NCI-H1092 treated with DMSO at 0.1 percent for 48 hours (cell line): ENCODE measurements around the gene DPP9.

Experiments
- DNase-seq: peaks from one replicate; lab custom pipeline; 2025; lab: John Stamatoyannopoulos, UW

Gene DPP9

GRCh38 chr19:4709440-4710280 lies 14.0 kb downstream of the DPP9 start:
- no peak for DNase-seq

GRCh38 chr19:4707956-4708650 lies 15.5 kb downstream of the DPP9 start:
- DNase-seq = no peak

DNA sequence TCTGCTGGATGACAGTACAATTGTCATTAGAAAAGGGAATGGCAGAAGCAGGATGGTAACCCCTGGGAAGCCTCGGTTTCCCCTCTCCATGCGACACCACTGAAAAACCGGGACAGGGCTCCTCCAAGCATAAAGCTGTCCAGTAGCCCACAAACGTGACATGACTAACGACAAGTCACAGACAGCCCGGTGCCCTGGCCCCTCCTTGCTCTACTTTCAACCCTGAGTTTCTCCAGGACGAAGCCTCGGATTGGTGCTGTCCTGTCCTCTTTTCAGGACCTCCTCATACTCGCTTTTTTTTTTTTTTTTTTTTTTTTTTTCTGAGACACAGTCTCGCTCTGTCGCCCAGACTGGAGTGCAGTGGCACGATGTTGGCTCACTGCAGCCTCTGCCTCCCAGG lies 16.3 kb downstream of the DPP9 start:
- no peak for DNase-seq

DNA sequence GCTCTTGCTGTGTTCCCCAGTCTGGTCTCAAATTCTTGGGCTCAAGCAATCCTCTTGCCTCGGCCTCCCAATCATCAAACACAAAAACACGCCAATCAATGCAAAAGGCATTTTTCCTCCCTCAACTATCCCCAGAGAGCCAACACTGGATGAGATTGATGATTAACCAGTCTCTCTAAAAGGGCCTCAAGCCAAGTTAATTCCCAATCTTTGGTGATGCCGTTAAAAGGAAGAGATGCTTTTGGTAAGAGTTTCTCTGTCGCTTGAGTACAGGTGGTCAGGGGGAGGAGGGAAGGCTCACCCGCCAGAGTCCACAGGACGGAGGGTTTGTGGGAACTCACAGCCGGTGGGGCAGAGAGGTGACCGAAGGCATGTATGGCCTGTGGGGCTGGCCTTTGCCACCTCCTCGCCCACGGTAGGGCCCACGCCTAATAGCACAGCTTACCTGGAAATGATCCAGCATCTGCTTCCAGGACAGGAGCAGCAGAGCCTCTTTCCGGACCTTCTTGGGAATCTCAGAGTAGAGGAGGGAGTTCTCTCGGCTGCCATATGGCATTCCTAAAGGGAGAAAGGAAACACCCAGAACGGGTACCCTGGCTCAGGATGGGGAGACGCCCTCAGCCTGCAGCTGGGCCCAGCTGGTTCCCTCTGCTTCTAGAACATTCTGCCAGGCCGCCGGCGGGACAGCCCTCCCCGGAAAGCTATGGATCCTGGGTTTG lies 18.1 kb downstream of the DPP9 start:
- no peak for DNase-seq

GRCh38 chr19:4704317-4704673 lies 19.3 kb downstream of the DPP9 start:
- DNase-seq = no peak

DNA sequence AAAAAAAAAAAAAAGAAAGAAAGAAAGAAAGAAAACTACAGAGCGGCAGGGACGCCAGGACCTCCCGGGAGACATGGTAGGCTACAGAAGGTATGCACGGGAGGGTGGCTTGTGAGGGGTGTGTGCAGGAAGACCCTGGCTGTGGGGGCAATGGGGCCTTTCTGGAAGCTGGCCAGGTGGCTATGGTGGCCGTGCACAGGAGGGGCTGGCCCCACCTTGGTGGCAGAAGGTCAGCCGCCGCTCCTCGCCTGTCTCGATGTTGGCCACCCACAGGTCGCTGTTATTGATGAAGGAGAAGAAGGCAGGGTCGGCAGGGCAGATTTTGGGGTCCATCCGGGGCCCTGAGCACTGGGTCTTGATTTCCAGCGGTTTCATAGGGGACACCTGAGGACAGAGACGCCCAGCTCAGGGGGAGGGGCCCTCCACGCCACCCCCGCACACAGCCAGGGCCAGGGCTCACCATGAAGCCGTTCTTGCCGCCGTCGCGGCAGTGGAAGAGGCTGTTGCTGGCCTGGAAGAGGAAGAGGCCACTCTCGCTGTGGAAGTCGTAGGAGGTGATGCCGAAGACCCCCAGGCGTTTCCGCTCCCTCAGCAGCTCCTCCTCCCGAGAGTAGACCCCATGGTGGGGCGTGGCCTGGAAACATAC lies 19.8 kb downstream of the DPP9 start:
- DNase-seq = no peak

DNA sequence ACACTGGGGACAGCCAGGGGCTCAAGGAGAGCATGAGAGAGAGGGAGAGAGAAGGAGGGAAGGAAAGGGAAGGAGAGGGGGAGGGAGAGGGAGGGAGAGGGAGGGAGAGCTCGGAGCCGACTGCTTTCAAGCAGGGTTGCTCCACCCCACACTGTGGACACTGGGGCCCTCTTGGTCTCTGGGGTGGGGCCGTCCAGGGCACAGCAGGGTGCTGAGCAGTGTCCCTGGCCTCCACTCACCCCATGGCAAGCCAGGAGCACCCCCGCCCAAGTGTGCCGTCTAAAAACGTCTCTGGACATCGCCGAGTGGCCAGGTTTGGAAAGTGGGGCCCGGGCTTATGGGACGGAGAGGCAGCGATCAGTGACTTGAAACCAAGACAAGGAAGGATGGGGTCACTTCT lies 20.9 kb downstream of the DPP9 start:
- no peak for DNase-seq

DNA sequence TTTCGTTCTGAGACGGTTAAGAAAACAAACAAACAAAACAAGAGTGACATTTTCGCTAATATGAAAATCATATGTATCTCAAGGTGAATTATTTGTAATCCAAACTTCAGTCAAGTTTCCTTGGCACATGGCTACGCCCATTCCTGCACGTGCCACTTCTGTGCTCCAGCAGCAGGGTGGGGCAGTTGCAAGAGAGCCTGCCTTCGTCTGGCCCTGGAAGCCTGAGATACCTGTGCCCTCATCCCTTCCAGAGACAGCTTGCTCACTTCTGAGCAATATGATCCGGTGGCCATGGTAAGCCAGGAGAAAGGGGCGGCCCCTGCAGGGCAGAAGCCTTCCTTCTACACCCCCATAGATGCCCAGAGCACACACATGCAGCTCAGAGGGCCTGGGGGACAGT lies 22.1 kb downstream of the DPP9 start:
- no peak for DNase-seq

DNA sequence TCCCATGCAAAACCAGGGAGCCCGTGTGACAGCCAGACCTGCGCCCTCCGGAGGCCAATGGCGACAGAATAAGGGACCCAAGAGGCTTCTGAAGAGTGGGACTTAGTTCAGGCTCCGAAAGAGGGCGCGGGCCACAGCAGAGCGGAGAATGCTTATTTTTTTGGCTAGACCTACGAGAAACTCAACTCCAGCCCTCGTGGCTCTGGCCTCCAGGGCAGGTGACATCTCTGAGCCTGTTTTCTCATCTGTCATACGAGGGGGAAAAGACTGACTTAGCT lies 23.0 kb downstream of the DPP9 start:
- no peak for DNase-seq

DNA sequence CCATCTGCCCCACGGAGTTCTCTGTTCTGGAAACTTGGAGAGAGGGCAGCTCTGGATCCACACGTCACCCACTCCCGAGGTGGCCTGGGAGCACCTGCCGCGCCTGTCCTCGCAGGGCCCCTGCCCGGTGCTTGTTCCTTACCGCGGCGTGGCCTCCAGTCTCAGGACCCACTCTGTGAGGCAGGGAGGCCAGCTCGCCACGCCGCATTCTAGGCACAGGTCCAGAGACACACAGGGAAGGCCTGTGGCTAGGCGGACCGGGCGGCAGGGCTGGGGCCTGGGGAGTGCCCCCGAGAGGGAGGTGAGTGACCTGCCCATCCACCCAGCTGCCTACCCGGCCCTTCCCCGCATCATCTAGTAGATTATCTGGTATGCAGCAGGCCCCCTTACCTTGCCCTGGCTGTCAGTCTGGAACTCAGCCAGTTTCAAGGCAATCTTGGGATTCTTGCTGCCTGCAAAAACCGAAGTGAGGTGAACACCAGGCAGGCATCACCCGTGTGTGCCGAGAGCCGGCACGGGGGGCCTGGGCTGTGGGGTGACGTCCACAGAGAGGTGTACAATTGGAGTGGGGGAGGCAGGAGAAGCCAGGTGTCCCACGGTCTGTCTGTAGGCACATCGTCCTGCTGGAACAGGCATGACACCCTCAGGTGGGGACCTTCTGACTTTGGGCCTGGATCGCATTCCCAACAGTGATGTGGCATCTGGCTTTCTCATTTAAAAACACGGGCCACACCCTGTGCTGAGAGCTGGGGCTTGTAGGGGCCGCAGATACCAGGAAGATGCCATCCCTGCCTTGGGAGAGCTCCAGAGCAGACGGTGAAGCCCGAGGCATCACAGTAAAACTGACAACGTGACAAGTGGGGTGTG lies 23.6 kb downstream of the DPP9 start:
- no peak for DNase-seq

DNA sequence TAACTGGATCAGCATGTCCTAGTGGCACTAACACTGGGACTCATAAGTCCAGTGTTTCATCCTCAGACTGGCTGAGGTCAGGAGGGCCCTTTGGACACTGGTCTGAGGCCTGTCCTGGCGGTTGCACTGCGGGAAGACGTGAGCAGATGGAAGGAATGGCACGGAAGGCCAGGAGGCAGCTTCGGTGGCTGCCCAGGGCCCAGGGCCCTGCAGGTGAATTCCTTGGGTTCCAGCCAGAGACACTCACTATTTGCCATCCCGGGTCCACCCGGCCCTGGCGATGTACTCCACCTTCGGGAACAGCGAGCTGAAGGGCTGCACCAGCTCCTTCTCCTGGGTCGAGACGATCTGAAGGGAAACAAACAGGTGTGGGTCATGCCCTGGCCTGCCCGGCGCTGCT lies 26.3 kb downstream of the DPP9 start:
- DNase-seq = no peak

GRCh38 chr19:4695224-4695731 lies 28.4 kb downstream of the DPP9 start:
- no peak for DNase-seq

- no peak for DNase-seq
Observed at GRCh38 chr19:4694211-4694987, 29.2 kb downstream of the DPP9 start.

DNA sequence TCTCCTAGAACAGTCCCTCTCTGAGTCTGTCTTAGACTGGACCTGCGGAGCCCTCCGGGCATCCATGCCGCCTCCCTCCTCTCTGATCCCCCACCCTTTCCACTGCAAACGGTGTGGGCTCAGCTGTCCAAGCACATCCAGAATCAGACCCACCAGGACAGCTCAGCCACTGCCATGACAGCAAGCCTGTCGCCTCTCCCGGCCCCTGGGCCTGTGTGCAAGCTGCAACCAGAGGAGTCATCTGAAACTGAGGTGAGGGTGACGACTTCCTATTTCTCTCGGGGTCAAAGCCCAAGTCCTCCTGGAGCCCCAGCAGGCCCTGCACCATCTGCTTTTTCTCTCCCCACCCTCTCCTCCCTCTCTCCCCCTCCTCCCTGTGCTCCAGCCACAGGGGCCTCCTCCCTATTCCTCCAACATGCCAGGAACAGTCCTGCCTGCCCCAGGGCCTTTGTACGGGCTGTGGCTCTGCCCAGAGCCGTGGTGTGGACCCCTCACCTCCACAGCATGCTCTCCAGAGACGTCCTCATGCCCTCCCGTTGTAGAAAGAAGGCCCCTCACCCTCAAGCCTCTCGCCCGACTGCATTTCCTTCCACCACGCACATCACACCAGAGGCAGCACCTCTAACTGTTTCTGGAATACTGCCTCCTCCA lies 30.0 kb downstream of the DPP9 start:
- DNase-seq = no peak

- no peak for DNase-seq
Observed at GRCh38 chr19:4693078-4693350, 30.6 kb downstream of the DPP9 start.

GRCh38 chr19:4692251-4693077 lies 31.2 kb downstream of the DPP9 start:
- no peak for DNase-seq

- no peak for DNase-seq
Observed at GRCh38 chr19:4691373-4691772, 32.3 kb downstream of the DPP9 start.

GRCh38 chr19:4690361-4690760 lies 33.3 kb downstream of the DPP9 start:
- no peak for DNase-seq

GRCh38 chr19:4689403-4689802 lies 34.2 kb downstream of the DPP9 start:
- DNase-seq = no peak

GRCh38 chr19:4688587-4688986 lies 35.1 kb downstream of the DPP9 start:
- DNase-seq = no peak
